Osteocyte (in vitro differentiated cells): Measurements from ENCODE around the gene TRPM3. TPM values are rescaled to one million over a fixed set of nuclear protein-coding genes. Genes with fewer than 3 reads are reported as not detected.

Experiments used
- DNase-seq: peaks from one replicate; pipeline ENCODE4 v3.0.0; 2021; ENCODE audit warnings: mixed read lengths; ENCODE audit not compliant: unreplicated experiment; ENCODE audit errors: extremely low spot score
- H3K27ac Mint-ChIP-seq: one replicate; pipeline ENCODE4 v1.8.0; 2021; ENCODE audit warnings: mild to moderate bottlenecking, mixed read lengths; ENCODE audit not compliant: unreplicated experiment
- H3K27me3 Mint-ChIP-seq: one replicate; pipeline ENCODE4 v1.8.0; 2021; ENCODE audit warnings: mixed read lengths; ENCODE audit not compliant: unreplicated experiment
- H3K36me3 Mint-ChIP-seq: one replicate; pipeline ENCODE4 v1.8.0; 2021; ENCODE audit warnings: mixed read lengths; ENCODE audit not compliant: unreplicated experiment
- H3K4me1 Mint-ChIP-seq: one replicate; pipeline ENCODE4 v1.8.0; 2021; ENCODE audit warnings: mixed read lengths; ENCODE audit not compliant: unreplicated experiment
- H3K4me3 Mint-ChIP-seq: one replicate; pipeline ENCODE4 v1.8.0; 2021; ENCODE audit warnings: mild to moderate bottlenecking, moderate library complexity, mixed read lengths; ENCODE audit not compliant: unreplicated experiment
- H3K9me3 Mint-ChIP-seq: one replicate; pipeline ENCODE4 v1.8.0; 2021; ENCODE audit warnings: mixed read lengths; ENCODE audit not compliant: unreplicated experiment
- total RNA-seq: library from RNA; stranded (reverse); gene quantifications from 2 replicates; pipeline ENCODE4 v1.2.1, GENCODE V29; 2021
- TF ChIP-seq, protein P1 (sequence below): fragments of 200-600 bp; sonication (generic); IDR thresholded peaks from 2 replicates; pipeline ENCODE4 v1.5.0; 2021; ENCODE audit warnings: antibody characterized with exemption, mild to moderate bottlenecking, moderate library complexity

The TRPM3 gene
- total RNA-seq, 1 donor from 2014 or later, result 0.05 TPM

DNA sequence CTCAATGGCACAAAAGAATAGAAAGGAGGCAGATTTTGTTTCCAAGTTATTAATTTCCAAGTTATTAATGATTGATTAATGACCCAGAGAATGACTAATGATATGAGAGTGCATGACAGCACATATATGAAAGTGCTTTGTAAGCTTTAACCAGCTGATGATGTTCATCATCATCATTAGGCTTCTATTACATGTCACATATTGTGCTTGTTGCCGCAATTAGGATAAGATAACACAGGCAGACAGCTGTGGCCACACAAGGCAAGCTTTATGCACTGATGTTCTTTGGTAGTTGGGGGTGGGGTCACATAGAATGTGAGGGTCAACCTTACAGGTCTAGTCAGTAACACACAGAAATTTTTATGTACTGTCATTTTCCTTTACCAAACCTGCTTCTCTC, 219.7 kb downstream of the TRPM3 start:
- Mint-ChIP-seq H3K36me3 (no peaks in the 10 kb centered on the region), H3K27ac (no peak overlapping the region), H3K27me3 (peaks cover 3% of the 10 kb centered on the region), H3K9me3 (no peaks in the 10 kb centered on the region), H3K4me3 (no peak overlapping the region), H3K4me1 (peaks cover 13% of the 10 kb centered on the region)
- DNase-seq, result no peak
- TF ChIP-seq, protein P1, sequence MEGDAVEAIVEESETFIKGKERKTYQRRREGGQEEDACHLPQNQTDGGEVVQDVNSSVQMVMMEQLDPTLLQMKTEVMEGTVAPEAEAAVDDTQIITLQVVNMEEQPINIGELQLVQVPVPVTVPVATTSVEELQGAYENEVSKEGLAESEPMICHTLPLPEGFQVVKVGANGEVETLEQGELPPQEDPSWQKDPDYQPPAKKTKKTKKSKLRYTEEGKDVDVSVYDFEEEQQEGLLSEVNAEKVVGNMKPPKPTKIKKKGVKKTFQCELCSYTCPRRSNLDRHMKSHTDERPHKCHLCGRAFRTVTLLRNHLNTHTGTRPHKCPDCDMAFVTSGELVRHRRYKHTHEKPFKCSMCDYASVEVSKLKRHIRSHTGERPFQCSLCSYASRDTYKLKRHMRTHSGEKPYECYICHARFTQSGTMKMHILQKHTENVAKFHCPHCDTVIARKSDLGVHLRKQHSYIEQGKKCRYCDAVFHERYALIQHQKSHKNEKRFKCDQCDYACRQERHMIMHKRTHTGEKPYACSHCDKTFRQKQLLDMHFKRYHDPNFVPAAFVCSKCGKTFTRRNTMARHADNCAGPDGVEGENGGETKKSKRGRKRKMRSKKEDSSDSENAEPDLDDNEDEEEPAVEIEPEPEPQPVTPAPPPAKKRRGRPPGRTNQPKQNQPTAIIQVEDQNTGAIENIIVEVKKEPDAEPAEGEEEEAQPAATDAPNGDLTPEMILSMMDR, result no peak

DNA sequence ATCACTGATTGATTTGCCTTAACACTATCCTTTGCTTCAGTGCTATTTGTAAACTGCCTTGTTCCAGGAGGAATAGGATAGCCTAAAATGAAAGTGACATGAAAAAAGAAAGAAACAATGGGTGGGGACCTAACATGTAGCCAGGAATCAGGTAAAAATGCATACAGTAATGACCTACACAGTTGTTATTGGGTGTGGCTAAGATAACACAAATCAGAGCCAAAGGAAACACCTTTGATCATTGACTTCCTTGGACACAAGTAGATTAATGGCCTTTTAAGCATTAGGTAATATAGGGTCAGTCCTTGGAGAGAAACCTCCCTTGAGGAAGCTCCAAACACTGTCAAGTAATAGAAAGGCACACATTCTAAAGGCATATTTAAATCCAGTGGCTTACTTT, 220.4 kb downstream of the TRPM3 start:
- Mint-ChIP-seq H3K9me3 (no peaks in the 10 kb centered on the region), H3K4me3 (no peak overlapping the region), H3K27ac (no peak overlapping the region), H3K4me1 (peaks cover 13% of the 10 kb centered on the region), H3K36me3 (no peaks in the 10 kb centered on the region), H3K27me3 (peaks cover 6% of the 10 kb centered on the region)
- no peak for DNase-seq
- TF ChIP-seq, protein P1, result no peak

DNA sequence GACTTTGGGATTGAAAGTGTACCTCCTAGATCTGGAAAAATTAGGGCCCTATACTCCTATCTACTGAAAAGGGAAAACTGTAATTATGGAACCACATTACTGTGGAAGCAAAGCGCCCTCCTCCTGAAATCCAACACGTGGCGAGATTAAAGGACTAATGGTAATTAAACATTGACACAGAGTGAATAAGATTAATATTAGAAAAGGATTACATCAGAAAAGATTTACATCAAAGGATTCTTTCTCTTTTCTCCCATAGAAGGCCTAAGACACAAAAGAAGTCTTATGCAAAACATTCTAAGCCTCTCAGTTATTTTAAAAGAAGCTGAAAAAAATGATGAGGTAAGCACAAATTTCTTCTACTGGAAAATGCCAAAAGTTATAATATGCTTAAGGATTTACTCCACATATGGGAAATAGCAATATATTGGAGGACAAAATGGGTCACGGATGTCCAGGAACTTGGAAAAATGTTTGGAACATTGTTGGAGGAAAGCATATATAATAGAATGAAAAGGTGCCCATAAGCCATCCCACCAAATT, 227.8 kb downstream of the TRPM3 start:
- H3K27me3 Mint-ChIP-seq, result peaks cover 35% of the 10 kb centered on the region
- TF ChIP-seq, protein P1, result no peak
- peaks cover 1% of the 10 kb centered on the region for H3K9me3 Mint-ChIP-seq

DNA sequence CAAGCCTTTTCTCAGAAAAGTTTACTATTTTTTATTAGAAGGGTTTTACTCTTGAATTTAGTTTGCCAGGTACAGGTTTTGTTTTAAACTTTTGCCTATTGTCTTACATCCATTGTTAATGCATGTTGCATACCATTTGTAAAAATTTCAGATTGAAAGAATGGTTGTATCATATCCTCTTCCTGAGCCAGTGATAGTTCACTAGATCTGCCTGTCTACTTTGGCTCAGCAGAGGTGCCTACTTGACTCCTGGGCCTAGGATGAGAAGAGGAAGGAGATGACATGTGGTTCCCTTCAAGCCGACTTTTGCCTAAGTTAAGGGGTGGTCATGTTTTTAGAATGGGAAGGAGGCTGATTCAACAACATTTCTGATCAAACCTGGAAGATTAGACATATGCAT, 232.9 kb downstream of the TRPM3 start:
- H3K27me3 Mint-ChIP-seq, result peaks cover 26% of the 10 kb centered on the region
- TF ChIP-seq, protein P1, result no peak
- H3K36me3 Mint-ChIP-seq, result no peaks in the 10 kb centered on the region
- no peaks in the 10 kb centered on the region for H3K4me1 Mint-ChIP-seq
- no peak overlapping the region for H3K27ac Mint-ChIP-seq
- peaks cover 3% of the 10 kb centered on the region for H3K9me3 Mint-ChIP-seq
- DNase-seq, result no peak
- H3K4me3 Mint-ChIP-seq, result no peak overlapping the region

More for the DNA sequence above, 227.8 kb downstream of the TRPM3 start:
- Mint-ChIP-seq H3K4me1 (no peaks in the 10 kb centered on the region), H3K27ac (no peak overlapping the region), H3K4me3 (no peak overlapping the region), H3K36me3 (no peaks in the 10 kb centered on the region)
- DNase-seq, result no peak

DNA sequence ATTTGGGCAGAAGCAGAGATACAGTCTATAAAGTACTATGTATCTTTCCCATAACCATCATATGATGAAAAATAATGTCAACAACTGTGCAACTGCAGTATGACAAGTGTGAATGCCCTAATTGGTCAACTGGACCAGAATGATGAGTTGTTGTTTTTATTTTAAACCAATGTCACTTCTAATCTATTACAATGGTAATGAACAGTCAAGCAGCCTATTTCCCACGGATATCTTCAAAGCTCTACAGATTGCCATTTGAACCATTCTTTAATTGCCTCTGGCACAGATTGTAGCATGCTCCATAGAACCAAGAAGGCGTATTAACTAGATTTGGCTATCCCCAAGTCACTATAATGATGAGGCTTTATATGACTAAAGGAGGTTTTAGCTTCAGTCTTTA, 233.6 kb downstream of the TRPM3 start:
- H3K4me1 Mint-ChIP-seq, result peaks cover 3% of the 10 kb centered on the region
- no peak for DNase-seq
- H3K36me3 Mint-ChIP-seq, result no peaks in the 10 kb centered on the region
- H3K27me3 Mint-ChIP-seq, result peaks cover 25% of the 10 kb centered on the region
- peaks cover 3% of the 10 kb centered on the region for H3K9me3 Mint-ChIP-seq
- TF ChIP-seq, protein P1, result no peak
- H3K27ac Mint-ChIP-seq, result no peak overlapping the region
- no peak overlapping the region for H3K4me3 Mint-ChIP-seq
